Activated T-helper 1 cell treated with Interleukin-2 at 50 U/mL for 16 hours (primary cell): ENCODE results near the gene MYO1C.

Experiments
- DNase-seq: peaks from one replicate; pipeline ENCODE4 v3.0.0-alpha.2; 2020; ENCODE audit warnings: low read depth

The MYO1C gene

GRCh38 chr17:1506649-1507267, 14.3 kb upstream of the MYO1C start:
- DNase-seq, result no peak

DNA sequence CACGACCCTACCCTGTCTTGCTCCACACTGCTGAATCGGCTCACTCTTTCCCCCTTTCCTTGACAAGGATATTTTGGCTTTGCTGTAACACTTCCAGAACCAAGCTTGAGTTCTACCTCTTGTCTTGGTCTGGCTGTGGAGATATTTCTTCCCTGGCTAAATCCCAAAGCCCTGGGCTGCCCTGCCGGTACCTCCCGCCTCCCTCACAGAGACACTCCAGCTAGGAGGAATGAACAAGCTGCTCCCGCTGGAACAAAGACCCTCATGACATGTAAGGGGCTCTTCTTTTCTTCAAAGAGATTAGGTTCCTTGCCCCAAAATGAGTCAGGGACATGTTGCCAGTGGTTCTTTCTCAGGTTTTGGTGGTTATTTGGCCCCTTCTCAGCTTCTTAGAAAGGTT, 13.1 kb upstream of the MYO1C start:
- DNase-seq, result no peak

- DNase-seq, result no peak
These were observed 12.4 kb upstream of the MYO1C start for GRCh38 chr17:1504866-1505265.

- no peak for DNase-seq
These were observed 11.2 kb upstream of the MYO1C start for GRCh38 chr17:1503699-1504098.

DNA sequence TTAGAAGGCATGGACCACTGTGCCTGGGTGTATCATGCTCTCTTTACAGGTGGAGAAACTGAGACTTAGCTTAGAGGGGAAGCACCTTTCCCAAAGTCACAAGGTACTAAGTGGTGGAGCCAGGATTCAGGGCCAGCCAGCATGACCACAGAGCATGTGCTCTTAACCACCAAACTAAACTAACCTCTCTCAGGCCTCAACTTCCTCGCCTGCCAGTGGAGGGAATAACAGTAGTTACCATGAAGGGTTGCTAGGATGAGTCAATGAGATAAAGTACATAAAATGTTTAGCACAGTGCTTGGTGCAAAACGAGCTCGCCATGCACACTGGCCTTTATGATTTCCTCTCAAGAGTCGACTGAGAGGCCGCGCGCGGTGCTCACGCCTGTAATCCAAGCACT, 6.4 kb upstream of the MYO1C start:
- no peak for DNase-seq

DNA sequence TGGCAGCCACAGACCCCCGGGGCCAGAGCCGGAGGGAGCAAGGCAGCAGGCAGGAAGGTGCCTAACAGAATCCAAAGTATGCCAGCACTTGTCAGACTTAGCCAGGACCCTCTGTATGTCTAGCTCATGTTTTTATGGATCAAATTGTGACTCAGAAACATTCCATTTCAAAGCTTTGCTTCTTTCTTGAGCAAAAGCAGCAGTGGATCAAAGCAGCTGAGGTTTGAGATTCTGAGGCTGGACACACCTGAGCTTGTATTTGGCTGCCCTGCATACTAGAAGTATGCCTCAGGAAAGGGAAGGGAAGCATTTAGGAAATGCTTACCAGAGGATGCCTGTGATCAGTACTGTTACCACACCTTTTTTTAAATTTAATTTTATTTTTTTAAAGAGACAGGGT, 5.7 kb upstream of the MYO1C start:
- DNase-seq, result no peak

DNA sequence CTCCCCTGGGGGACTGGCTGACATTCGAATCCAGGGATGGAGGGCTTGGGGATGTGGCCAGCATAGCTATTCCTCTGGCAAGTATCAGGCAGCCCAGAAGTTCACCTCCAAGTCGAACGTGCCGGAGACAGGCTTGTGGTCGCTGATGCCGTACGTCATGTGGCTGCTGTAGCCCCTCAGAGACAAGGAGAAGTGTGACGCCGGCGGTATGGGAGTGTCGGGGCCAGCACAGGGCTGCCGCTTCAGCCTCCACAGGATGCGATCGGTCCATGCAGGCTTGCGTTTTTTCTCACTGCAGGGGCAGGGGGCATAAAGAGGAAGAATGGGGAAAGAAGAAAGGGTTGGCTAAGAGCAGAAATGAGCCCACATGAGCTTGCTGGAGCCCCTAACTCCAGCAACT, 5.3 kb upstream of the MYO1C start:
- DNase-seq, result no peak

DNA sequence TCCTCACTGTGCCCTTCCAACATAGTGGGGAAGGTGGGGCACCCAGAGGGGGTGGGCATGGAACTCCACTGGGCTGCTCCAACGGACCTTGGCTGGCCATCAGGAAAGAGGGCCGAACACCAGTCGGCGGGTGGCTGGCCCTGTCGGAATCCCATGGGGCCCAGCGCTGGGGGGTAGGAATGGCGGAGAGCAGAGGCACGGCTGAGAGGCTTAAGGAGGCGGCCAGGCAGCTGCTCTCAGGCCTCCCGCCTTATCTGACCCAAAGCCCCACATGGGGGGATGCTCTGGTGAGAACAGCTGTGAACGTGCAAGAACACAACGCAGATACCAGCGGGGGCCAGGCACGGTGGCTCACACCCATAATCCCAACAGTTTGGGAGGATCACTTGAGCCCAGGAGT, 4.4 kb upstream of the MYO1C start:
- DNase-seq, result no peak

GRCh38 chr17:1495265-1495989, 2.9 kb upstream of the MYO1C start:
- DNase-seq, result no peak

- DNase-seq, result no peak
These were observed 2.3 kb upstream of the MYO1C start for GRCh38 chr17:1494736-1495253.

DNA sequence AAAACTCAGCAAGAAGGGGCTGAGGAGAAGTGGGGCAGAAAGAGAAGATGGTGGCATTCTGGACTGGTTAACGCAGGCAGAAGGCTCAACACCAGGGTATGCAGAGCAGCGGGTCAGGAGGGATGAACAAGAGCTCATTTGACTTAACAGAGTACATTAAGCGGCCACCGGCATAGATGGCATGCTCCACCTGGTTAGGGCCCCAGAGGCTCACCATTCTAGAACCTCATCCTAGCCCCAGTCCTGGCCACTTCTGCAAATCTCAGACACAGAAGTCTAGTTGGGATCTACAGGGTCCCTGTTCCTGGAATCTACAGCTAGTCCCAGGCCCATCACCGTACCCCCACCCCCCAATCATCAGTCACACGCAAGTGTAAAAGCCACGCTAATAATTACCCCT, 1.7 kb upstream of the MYO1C start:
- no peak for DNase-seq

GRCh38 chr17:1493291-1493980, 950 bp upstream of the MYO1C start:
- DNase-seq, result no peak

- DNase-seq, result no peak
These were observed 840 bp downstream of the MYO1C start for GRCh38 chr17:1491443-1492248.

GRCh38 chr17:1490643-1491442, 1.6 kb downstream of the MYO1C start:
- DNase-seq, result peak; percentile 45

- no peak for DNase-seq
These were observed 3.6 kb downstream of the MYO1C start for GRCh38 chr17:1488826-1489270.

GRCh38 chr17:1487939-1488825, 4.3 kb downstream of the MYO1C start:
- peak; percentile 61 for DNase-seq

DNA sequence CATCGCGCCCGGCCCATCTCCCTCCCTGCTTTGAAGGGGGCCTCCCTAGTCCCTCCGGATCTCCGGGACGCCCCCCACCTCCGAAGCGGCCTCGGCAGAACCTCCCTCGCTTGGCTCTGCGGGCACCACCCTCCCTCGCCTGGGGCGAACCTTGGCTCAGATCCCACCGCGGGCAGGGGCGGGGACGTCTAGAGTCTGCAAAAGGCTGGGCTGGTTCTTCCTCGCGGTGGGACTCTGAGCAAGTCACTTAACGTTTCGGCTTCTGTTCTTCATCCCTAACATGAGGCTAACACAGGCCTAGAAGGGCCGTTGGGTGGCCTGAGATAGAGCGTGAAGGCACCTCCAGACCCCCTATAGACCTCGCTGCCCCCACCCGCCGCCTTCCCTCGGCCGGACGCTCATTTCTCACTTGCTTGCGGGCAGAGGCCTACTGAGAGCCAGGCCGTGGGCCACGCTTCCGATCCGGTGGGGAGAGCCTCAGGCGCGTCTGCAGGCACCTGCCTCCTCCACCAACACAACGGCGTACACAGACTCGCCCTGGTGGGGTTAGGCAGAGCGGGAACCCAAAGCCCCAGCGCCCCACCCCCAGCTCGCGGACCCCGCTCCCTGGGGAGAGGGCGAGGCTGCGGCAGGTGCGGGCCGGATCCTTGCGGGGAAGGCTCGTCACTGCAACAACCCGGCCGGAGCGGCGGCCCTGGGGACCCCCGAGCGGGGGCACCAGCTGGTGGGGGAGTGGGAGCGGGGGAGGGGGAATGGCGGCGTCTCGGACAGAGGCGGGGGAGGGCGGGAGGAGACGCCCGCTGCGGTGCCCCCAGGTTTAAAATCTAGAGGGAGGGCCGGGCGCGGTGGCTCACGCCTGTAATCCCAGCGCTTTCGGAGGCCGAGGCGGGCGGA, 5.4 kb downstream of the MYO1C start:
- DNase-seq, result peak; percentile 66

DNA sequence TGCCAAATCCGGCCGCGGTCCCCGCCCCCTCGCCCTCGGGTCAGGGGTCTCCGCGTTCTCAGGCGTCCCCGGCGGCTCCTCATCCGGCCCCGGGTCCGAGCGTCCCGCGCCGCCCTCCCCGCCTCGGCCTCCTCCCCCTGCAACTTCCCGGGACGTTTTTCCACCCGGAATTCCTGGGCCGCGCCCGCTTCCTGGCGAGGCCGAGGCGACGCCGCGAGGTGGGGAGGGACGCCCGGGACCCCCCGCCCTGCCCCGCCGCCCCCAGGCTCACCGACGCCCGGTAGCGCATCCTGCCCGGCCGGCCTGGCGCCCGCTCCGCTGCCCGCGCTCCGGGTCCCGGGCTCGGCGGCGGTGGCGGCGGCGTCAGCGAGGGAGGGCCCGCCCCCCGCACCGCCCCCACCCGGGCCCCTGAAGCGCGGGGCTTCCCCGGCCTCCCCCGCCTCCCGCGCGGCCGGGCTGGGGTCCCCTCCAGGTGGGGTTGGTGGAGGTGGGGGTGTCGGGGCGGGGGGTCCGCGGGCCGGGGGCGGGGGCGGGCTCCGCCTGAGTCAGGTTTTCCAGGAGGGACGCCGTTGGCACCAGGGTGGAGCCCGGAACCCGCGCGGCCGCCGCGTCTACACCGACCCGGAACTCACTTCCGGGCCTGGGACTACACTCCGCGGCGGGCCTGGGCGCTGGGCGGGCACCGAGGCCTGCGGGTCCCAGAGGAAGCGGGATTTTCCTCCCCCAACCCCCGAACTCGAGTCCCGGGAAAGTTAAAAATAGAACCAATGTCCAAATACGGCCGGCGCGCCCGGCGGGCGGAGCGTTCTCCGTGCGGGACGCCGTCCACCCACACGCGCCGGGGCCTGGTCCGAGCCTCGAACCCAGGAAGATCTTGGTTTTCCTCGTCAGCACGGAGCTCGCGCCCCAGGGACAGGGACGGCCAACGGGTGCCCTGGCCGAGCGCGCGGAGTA, 6.8 kb downstream of the MYO1C start:
- peak; percentile 60 for DNase-seq
